Transverse colon (tissue), 4 donors: ENCODE measurements around the gene ISL1. TPM values are rescaled to one million over a fixed set of nuclear protein-coding genes. Genes with fewer than 3 reads are reported as not detected.

Experiments used
- DNase-seq: peaks from one replicate; pipeline ENCODE4 v3.0.0-alpha.2; 2019
- H3K27ac ChIP-seq, 4 donors: fragments of 200-600 bp; sonication (generic); 2 replicates each; pipeline ENCODE4 v1.5.1; 2016 to 2018; ENCODE audit warnings: inconsistent platforms in 4 of 4
- H3K27me3 ChIP-seq: fragments of 200-600 bp; sonication (generic); 2 replicates; pipeline ENCODE4 v1.5.1; 2017; ENCODE audit warnings: inconsistent platforms
- H3K36me3 ChIP-seq, 4 donors: fragments of 200-600 bp; sonication (generic); 2 replicates each; pipeline ENCODE4 v1.5.1; 2017 to 2019; ENCODE audit warnings: inconsistent platforms in 4 of 4
- H3K4me1 ChIP-seq, 4 donors: fragments of 200-600 bp; sonication (generic); 2 replicates each; pipeline ENCODE4 v1.5.1; 2017 to 2020; ENCODE audit warnings: inconsistent platforms in 4 of 4
- H3K4me3 ChIP-seq, 4 donors: fragments of 200-600 bp; sonication (generic); 1 replicate in 1 of 4; 2 replicates in 3 of 4; pipeline versions ENCODE4 v1.5.1 to v1.6.1; 2017 to 2019; ENCODE audit warnings: inconsistent platforms in 4 of 4
- H3K9me3 ChIP-seq, 2 donors: fragments of 200-600 bp; sonication (generic); 2 replicates each; pipeline ENCODE4 v1.5.1; 2017 to 2019; ENCODE audit warnings: inconsistent platforms in 2 of 2
- CTCF ChIP-seq, 5 experiments: fragments of 200-600 bp in 3 of 5; fragments of 450-650 bp in 2 of 5; sonication (generic) in 3 of 5; IDR thresholded peaks; 1 replicate in 2 of 5; 2 replicates in 3 of 5; pipeline ENCODE4 v1.5.1; 2016 to 2017; ENCODE audit warnings: antibody characterized with exemption in 5 of 5, inconsistent platforms in 3 of 5, mild to moderate bottlenecking in 2 of 5, moderate library complexity in 1 of 5
- EP300 ChIP-seq: sonication (generic); formaldehyde crosslinking; IDR thresholded peaks from one replicate; pipeline ENCODE4 v1.6.1; 2017; ENCODE audit warnings: antibody characterized with exemption, low read depth
- POLR2A ChIP-seq: fragments of 450-650 bp; IDR thresholded peaks from one replicate; pipeline ENCODE4 v1.6.1; 2016; ENCODE audit warnings: antibody characterized with exemption, mild to moderate bottlenecking, moderate library complexity
- POLR2AphosphoS5 ChIP-seq, 3 donors: sonication (generic); formaldehyde crosslinking; IDR thresholded peaks; one replicate each; pipeline ENCODE4 v1.6.1; 2016; ENCODE audit warnings: antibody characterized with exemption in 3 of 3
- WGBS, 2 donors: methylation state at CpG; one replicate each; pipeline ENCODE4 v1.1.5; 2018; ENCODE audit warnings: low coverage in 1 of 2; 5-methylcytosine and 5-hydroxymethylcytosine counted together
- in situ Hi-C, 4 donors: fragments of 200-750 bp; cut with MboI; loops; one replicate each; pipeline versions ENCODE4 v1.15.0 to v1.15.1; 2017; ENCODE audit warnings: low sequenced_read_pairs in 3 of 4, low pct_ligation_motif_present in 1 of 4, low pct_unique_long_range_greater_than_20kb in 1 of 4
- intact Hi-C: fragments of 100-400 bp; cut with DNase I; formaldehyde crosslinking; loops from one replicate; pipeline ENCODE4 v1.15.1; 2023; ENCODE audit warnings: low total_unique reads
- total RNA-seq, 4 donors: library from RNA; depleted of rRNA; stranded (reverse); fragments of >200 nt; gene quantifications; one replicate each; pipeline ENCODE4 v1.1.0, GENCODE V29; 2016

ISL1 gene
- total RNA-seq, 4 donors from 2014 or later: 0.41 to 0.48 TPM; not detected in 2

- 70 to 80% methylated on average over 3 of the region's 3 CpGs for WGBS, 2 donors
- no peak for DNase-seq
- H3K9me3 ChIP-seq: no peaks in the 10 kb centered on the region
- no peaks in the 10 kb centered on the region for H3K27me3 ChIP-seq
- no peak overlapping the region for H3K27ac ChIP-seq
- TF ChIP-seq EP300: no peak
- no peak for TF ChIP-seq POLR2AphosphoS5 (IDR thresholded peaks at IDR 0.05)
- TF ChIP-seq CTCF (IDR thresholded peaks at IDR 0.05): no peak
- no peak for TF ChIP-seq POLR2A
- H3K4me3 ChIP-seq: no peak overlapping the region
- intact Hi-C loops: no loop called here
- H3K36me3 ChIP-seq: no peaks in the 10 kb centered on the region
- no peaks in the 10 kb centered on the region for H3K4me1 ChIP-seq
- in situ Hi-C loops: no loop called here
Measured at GRCh38 chr5:51433052-51433710, 49.9 kb downstream of the ISL1 start.

- in situ Hi-C loops (no loop called here), intact Hi-C loops (no loop called here)
- no peak overlapping the region for H3K27ac ChIP-seq
- no peaks in the 10 kb centered on the region for H3K36me3 ChIP-seq
- TF ChIP-seq EP300 (no peak), POLR2A (no peak), POLR2AphosphoS5 (IDR thresholded peaks at IDR 0.05) (no peak), CTCF (IDR thresholded peaks at IDR 0.05) (no peak)
- no peaks in the 10 kb centered on the region for H3K4me1 ChIP-seq
- no peak for DNase-seq
- H3K9me3 ChIP-seq: no peaks in the 10 kb centered on the region
- H3K4me3 ChIP-seq: no peak overlapping the region
- H3K27me3 ChIP-seq: no peaks in the 10 kb centered on the region
Measured at GRCh38 chr5:51439232-51439631, 56.0 kb downstream of the ISL1 start.
